ENCODE measurements around the gene ANKS1A.

The ANKS1A gene

GRCh38 chr6:35057449-35058357 is 168.6 kb downstream of the ANKS1A start:
- peak; percentile 79 for DNase-seq

DNA sequence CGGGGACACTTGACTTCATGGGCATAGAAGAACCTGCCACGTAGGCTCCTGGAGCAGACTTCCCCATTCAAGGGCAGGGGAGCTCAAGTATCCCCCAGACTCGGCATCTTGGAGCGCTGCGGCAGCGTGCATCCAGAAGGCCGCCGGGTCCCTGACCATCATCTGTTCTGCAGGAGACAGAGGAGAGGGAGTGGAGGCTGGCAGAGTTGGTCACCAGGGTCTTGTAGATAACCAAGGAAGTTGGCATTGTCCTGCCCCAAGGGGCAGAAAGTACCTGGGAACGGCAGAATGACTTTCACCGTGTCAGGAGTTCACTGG is 169.3 kb downstream of the ANKS1A start:
- DNase-seq, result no peak

DNA sequence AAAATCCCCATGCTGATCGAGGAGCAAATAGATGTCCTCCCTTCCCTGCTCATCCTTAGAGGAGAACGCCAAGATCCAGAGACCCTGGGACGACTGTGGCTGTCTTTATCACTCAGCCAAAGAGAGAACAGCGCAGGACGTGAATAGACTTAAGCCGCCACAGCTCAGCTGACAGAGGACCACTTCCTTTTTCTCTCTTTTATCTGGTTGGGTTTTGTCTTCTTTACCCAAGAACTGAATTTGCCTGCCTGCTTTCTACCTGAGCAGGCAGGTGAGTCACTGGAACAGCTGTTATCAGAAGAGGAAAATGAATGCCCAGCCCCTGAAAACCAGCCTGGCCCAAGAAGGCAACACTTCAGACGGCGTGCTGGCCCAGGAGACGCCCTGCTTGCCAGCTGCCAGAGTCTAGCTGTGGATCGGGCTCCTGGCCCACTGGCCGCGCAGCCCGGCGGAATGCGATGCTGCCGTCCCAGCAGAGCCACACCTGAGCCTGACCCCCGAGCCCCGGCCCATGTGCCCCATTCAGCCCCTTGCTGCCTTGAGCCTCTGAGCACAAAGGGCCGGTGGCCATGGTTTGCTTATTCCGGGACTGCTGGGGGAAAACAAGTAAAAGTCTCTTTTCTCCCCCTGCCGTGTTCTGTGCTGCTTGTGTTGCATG is 169.9 kb downstream of the ANKS1A start:
- DNase-seq, result no peak

- DNase-seq, result no peak
Observed at GRCh38 chr6:35059596-35060345, 170.7 kb downstream of the ANKS1A start.

DNA sequence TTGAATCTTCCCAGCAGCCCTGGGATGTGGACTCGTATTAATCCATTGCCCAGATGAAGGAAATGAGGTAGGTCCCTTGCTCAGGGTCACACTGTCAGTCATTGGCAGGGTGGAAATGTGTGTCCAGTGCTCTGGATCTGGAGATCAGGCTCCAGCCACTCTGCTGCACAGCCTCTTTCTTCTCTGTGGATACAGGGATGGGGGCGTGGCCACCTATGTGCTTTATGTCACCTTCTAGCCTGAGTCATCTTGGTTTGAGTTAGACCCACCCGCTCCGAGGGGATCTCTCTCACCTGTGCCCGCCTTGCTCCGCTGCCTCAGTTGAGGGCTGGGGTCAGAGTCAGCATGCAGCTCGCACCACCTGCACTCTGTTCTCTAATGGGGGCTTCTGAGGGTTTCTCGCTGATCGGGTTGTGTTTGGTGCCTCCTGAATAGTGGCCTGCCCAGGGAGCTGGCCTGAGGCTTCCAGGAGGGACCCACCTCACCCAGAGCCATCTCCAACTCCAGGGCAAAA is 172.1 kb downstream of the ANKS1A start:
- DNase-seq, result no peak

GRCh38 chr6:35061651-35062410 is 172.8 kb downstream of the ANKS1A start:
- DNase-seq, result no peak

DNA sequence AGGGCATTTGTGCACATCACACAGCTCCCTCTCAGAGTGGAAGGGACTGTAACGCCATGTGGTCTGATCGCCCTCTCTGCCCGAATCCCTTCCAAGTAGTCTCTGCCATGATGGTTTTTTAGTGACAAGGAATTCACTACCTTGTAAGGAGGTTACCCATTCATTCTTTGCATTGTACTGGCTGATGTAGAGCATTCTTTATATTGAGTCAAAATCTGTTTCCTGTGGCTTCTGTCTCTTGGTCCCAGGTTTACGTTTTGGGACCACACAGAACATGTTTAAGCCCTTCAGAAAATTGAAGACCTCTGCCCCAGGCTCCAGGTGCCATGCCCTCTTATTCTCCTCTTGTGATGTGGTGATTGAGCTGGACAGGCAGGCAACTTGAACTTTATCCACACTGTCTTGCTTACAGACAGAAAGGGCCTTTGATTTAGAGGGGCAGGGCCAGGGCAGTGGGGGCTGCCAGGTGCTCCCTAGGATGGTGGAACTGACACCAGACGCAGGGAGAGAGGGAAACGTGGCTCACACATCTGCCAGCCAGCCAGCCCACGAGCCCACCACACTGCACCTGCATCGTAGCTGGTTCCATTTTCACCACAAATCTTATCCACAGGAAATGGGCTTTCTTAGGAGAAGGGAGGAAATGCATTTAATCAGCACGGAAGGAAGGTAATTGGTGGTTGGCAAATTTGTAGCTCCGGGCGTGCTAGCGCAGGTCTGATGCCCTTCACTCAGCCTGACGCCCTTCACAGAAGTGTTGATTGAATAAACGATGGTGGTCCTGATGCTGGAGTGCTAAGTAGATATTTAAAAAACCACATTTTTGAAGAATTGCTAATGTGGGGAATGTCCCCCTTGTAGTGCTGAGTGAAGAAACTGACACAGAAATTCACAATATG is 173.9 kb downstream of the ANKS1A start:
- no peak for DNase-seq

- DNase-seq, result no peak
Observed at GRCh38 chr6:35063701-35064280, 174.7 kb downstream of the ANKS1A start.

GRCh38 chr6:35064290-35064689 is 175.2 kb downstream of the ANKS1A start:
- no peak for DNase-seq

DNA sequence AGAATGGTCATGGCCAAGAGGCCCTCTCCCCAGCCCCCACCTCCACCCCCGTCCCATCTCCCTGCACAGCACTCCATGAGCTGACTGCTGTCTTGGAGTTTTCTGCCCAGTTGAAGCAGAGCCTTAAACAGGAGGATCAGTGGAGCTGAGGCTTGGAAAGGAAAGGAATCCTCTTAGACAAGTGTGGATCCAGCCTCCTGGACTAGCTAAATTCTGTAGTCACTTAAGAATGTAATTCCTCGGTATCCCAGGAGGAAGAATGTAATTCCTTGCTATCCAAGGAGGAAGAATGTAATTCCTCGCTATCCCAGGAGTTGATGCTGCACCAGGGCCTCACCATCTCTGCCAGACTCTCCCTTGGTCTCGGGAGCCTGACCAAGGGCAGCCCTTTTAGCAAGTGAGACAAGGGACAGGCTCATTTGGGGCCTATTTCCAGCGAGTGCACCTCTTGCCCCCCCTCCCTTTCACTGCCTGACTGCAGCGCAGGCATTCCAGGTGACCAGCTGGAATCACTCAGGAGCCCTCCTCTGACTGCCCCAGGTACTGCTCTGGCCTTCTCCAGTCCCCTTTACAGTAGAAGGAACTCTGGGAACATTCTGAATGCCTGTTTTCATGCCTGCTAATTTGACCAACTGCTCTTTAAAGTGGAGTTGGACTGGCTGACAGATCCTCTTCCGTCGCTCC is 175.8 kb downstream of the ANKS1A start:
- no peak for DNase-seq

GRCh38 chr6:35065441-35065800 is 176.4 kb downstream of the ANKS1A start:
- no peak for DNase-seq

- DNase-seq, result no peak
Observed at GRCh38 chr6:35065870-35066269, 176.8 kb downstream of the ANKS1A start.

GRCh38 chr6:35067234-35067633 is 178.2 kb downstream of the ANKS1A start:
- no peak for DNase-seq

DNA sequence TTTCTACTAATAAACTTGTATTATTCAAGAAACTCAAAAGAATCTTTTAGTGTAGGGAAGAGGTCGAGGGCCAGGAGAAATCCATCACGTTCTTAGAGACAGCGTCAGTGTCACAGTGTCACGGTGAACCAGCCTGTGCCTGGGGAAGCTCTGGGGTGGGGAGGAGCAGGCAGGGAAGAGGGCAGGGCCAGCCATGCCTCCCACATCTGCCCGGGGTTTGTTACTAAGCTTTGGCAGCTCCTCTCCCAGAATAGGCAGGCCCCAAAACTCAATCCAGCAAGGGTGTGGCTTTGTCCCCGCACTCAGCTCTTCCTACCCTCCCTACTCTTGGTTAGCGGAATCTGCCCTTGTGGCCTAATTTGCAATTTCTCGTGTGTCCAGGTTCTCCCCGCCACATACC is 179.2 kb downstream of the ANKS1A start:
- DNase-seq, result no peak

DNA sequence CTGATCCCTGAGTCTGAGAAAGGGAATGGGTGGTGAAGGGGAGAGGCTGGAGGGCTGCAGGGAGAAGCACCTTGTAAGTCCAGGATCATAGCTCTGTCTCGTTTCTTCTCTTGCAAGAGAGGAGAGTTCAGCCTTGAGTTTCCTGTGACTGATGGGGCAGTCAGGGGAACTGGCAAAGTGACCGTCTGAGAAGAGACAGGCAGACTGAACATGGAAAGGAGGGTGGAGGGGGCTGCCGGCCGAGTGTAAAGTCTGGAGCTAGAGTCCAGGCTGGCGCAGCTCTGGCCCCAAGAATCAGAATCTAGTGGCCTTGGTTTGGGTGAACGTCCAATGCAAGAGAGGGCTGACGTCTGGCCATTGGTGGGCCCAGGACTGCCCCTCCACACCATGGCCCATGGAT is 179.6 kb downstream of the ANKS1A start:
- DNase-seq, result no peak

DNA sequence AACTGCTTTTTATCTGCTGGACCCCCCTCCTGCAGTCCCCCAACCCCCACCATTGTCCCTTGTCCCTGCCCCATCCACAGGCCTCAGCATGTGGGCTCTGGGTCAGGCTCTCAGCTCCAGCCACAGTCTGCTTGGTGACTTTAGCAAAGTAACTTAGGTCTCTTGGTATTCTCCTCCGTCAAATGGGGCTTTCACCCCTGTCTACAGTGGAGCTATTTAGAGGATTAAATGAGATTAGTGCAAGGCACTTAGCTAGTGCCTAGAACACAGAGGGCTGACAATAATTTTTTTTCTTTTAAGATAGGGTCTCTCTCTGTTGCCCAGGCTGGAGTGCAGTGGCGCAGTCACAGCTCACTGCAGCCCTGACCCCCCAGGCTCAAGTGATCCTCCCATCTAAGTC is 180.2 kb downstream of the ANKS1A start:
- DNase-seq, result no peak

DNA sequence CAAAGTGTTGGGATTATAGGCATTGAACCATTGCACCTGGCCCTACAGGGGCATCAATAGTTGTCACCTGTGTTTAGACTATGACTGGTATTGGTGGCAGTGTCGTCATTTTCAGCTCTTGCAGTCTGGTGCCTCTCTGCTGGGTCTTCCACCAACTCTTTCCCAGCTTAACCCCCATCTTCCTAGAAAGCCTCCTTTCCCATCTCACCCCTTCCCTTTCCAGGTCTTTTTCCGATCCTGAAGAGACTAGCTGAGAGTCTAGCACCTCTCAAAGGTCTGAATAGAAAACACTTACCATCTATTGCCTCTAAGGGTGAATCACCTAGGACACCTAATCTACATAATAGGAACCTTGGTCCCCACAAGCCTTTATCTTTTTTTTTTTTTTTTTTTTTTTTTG is 181.1 kb downstream of the ANKS1A start:
- DNase-seq, result no peak

DNA sequence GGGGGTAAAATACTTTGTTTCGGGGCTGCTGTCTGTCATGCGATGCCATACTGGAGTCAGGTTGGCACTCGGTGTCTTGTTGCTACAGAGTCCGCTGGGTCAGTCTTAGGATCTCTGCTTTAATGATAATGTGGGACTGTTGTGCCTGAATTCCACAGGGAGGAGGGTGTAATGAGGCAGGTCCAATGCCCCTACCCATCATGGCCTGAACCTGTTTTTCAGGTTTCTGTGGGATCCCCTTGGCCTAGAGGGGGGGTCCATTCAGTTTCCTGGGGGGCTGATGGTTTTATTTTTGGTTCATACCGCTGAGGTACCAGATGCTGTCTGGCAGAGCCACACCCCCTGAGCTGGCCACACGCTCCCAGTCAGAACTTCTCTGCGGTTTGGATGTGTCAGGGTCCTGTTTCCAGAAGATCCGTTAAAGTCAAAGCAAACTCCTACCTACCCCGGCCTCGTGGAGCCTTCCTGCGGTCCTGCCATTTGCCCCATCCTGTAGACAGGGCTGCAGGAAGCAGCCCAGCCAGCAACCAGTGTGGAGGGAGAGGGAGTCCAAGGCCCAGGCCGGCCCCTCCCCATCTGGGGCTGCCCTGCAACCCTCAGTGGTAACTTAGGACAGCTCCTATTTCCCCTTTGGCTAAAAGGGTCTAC is 182.4 kb downstream of the ANKS1A start:
- no peak for DNase-seq

DNA sequence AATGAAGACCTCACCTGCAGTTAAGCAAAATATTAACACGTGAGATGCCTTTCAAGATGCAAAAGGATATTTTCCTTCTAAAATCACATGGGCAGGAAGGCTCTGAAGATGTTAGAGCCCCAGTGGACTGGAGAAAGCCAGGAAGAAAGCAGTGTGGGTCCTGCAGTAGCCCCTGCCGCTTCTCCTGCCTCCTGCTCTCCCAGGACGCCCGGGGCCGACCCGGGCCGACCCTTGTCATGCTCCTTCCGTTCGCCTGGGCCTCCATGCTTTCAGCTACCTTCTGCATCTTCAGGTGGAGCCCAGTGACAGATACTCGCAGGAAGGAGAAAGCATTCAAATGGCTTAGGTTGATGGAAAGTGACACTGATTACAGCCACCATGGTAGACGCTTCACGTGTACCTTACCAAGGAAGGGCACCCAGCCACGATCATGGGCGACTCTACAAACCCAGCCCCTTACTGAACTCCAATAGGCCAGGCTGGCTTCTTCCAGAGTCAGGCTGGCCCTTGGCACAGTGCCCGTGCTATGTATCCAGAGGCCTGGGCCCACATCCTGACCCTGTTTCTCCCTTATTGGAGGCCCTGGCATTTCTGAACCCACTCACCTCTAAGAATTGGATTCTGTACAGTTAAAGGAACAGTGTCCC is 183.1 kb downstream of the ANKS1A start:
- no peak for DNase-seq

GRCh38 chr6:35072698-35073055 is 183.6 kb downstream of the ANKS1A start:
- DNase-seq, result no peak

Data from right hindlimb (tissue), 1 donor.